ENCODE results near the gene HPCAL1. TPM values are rescaled to one million over a fixed set of nuclear protein-coding genes. Genes with fewer than 3 reads are reported as not detected.

HPCAL1 gene
- total and polyA plus RNA-seq, 2 donors (not counting 3 experiments of a cell fraction or from before 2014, with no cell fraction given), result 56.5 to 77.4 TPM

DNA sequence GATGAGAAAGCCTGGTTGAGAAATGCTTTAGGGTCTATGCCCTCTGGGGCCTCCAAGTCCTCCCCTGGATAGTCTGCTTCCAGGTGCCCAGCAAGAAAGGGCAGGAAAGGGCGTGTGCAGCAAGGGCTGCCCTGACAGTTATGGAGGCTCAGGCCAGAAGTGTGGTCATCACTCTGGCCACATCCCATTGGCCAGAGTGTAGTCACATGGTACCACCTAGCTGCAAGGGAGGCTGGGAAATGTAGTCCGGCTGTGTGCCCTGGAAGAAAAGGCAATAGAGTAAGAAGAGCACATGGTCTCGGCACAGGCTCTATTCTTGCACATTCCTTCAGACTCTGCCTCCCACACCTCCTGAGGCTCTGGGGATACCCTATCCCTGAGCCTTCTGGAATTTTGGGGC is 109.7 kb downstream of the HPCAL1 start:
- TF ChIP-seq, protein P1, sequence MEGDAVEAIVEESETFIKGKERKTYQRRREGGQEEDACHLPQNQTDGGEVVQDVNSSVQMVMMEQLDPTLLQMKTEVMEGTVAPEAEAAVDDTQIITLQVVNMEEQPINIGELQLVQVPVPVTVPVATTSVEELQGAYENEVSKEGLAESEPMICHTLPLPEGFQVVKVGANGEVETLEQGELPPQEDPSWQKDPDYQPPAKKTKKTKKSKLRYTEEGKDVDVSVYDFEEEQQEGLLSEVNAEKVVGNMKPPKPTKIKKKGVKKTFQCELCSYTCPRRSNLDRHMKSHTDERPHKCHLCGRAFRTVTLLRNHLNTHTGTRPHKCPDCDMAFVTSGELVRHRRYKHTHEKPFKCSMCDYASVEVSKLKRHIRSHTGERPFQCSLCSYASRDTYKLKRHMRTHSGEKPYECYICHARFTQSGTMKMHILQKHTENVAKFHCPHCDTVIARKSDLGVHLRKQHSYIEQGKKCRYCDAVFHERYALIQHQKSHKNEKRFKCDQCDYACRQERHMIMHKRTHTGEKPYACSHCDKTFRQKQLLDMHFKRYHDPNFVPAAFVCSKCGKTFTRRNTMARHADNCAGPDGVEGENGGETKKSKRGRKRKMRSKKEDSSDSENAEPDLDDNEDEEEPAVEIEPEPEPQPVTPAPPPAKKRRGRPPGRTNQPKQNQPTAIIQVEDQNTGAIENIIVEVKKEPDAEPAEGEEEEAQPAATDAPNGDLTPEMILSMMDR (IDR thresholded peaks at IDR 0.05; ENCODE audit: extremely low read depth in 1 of 2, insufficient read depth in 1 of 2, low read depth in 1 of 2, low read length in 2 of 2), result no peak
- TF ChIP-seq GATA2 (IDR thresholded peaks at IDR 0.05; ENCODE audit: insufficient read depth, insufficient read length, low read depth, low read length) (no peak), MYC (IDR thresholded peaks at IDR 0.05; ENCODE audit: low read depth, low read length) (no peak), JUN (IDR thresholded peaks at IDR 0.05; ENCODE audit: borderline replicate concordance, insufficient read depth, insufficient read length, low read depth) (no peak)
- H3K4me3 ChIP-seq (replicated peaks in 1 of 3; ENCODE audit: insufficient read depth in 1 of 3, low read depth in 1 of 3, low read length in 3 of 3), result no peak overlapping the region
- CTCF ChIA-PET, result interaction anchor here (1.0 to 1.2 kb wide), 2 partner anchors 23 to 248 kb away, joined by 3 read pairs; no protein-coding TSS in a partner anchor
- H3K27ac ChIP-seq (ENCODE audit: insufficient read depth, low read depth, low read length), result no peak overlapping the region
- POLR2A ChIA-PET, result no interaction called here
- H3K36me3 ChIP-seq (ENCODE audit: control insufficient read depth in 2 of 2, extremely low read depth in 1 of 2, insufficient read depth in 2 of 2, low read length in 2 of 2), result no peaks in the 10 kb centered on the region
- no peak overlapping the region for H3K4me2 ChIP-seq (ENCODE audit: insufficient read depth, low read length)
- H3K79me2 ChIP-seq (ENCODE audit: control insufficient read depth, insufficient read depth, low read length), result no peaks in the 10 kb centered on the region
- H3K4me1 ChIP-seq (ENCODE audit: control insufficient read depth, extremely low read depth, insufficient read depth, low read length), result peaks cover 17% of the 10 kb centered on the region
- H4K20me1 ChIP-seq (replicated peaks; ENCODE audit: control insufficient read depth, extremely low read depth, insufficient read depth, low read length), result no peaks in the 10 kb centered on the region
- FAIRE-seq (peak; percentile 82), DNase-seq (ENCODE audit: low read depth, low spot score) (peak; percentile 42)
- intact Hi-C loops (cut with micrococcal nuclease) (no loop called here), dilution Hi-C loops (cut with MboI; ENCODE audit: extremely low pct_ligation_motif_present, low sequenced_read_pairs) (no loop called here)
- H2AFZ ChIP-seq (ENCODE audit: low read depth, low read length), result no peak overlapping the region
- H3K27me3 ChIP-seq (ENCODE audit: control insufficient read depth in 2 of 2, insufficient read depth in 2 of 2, low read length in 2 of 2), result no peaks in the 10 kb centered on the region
- H3K9me1 ChIP-seq (replicated peaks; ENCODE audit: control insufficient read depth, extremely low read depth, insufficient read depth, low read length), result no peaks in the 10 kb centered on the region
- no peaks in the 10 kb centered on the region for H3K9me3 ChIP-seq (replicated peaks; ENCODE audit: control insufficient read depth, insufficient read depth, low read length)
- no peak overlapping the region for H3K9ac ChIP-seq (replicated peaks; ENCODE audit: extremely low read depth, insufficient read depth, low read length)
- no TSS peak for BruUV-seq (replicated peaks)

DNA sequence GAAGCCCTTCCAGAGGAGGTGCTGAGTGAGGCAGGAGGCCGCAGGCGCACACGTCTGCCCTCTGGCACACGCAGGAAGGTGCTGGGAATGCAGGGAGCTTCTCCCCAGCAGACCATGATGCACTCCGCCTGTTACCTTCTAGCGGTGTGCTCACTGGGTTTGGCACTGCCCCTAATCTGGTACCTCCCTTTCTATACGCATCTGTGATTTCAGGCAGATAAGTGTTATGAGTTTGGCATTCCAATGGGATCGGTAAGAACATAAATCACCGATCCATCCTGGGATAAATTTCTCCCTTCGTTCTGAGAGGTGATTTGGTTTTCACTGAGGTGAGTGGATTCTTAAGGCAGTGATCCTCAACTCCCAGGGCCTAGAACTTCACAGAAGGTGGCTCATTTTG is 110.8 kb downstream of the HPCAL1 start:
- intact Hi-C loops (cut with micrococcal nuclease) (no loop called here), dilution Hi-C loops (cut with MboI; ENCODE audit: extremely low pct_ligation_motif_present, low sequenced_read_pairs) (no loop called here)
- TF ChIP-seq, protein P1 (IDR thresholded peaks at IDR 0.05; ENCODE audit: extremely low read depth in 1 of 2, insufficient read depth in 1 of 2, low read depth in 1 of 2, low read length in 2 of 2), result no peak
- TF ChIP-seq GATA2 (IDR thresholded peaks at IDR 0.05; ENCODE audit: insufficient read depth, insufficient read length, low read depth, low read length), result no peak
- TF ChIP-seq MYC (IDR thresholded peaks at IDR 0.05; ENCODE audit: low read depth, low read length), result no peak
- TF ChIP-seq, protein P2, sequence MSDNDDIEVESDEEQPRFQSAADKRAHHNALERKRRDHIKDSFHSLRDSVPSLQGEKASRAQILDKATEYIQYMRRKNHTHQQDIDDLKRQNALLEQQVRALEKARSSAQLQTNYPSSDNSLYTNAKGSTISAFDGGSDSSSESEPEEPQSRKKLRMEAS (IDR thresholded peaks at IDR 0.05; ENCODE audit: insufficient read depth, insufficient read length), result no peak
- TF ChIP-seq JUN (IDR thresholded peaks at IDR 0.05; ENCODE audit: borderline replicate concordance, insufficient read depth, insufficient read length, low read depth), result no peak
- no peak for TF ChIP-seq POLR2A (IDR thresholded peaks at IDR 0.05; ENCODE audit: low read depth, low read length)
- no peak for TF ChIP-seq POLR2AphosphoS5 (IDR thresholded peaks at IDR 0.05; ENCODE audit: insufficient read depth, low read depth, low read length)
- no peak for TF ChIP-seq FOS (IDR thresholded peaks at IDR 0.05; ENCODE audit: borderline replicate concordance, insufficient read depth, low read length)
- TF ChIP-seq EZH2 (IDR thresholded peaks at IDR 0.05; ENCODE audit: borderline replicate concordance, low read depth, low read length, severe bottlenecking), result no peak
- Histone ChIP-seq H3K79me2 (ENCODE audit: control insufficient read depth, insufficient read depth, low read length) (no peaks in the 10 kb centered on the region), H3K9ac (replicated peaks; ENCODE audit: extremely low read depth, insufficient read depth, low read length) (no peak overlapping the region), H3K9me3 (replicated peaks; ENCODE audit: control insufficient read depth, insufficient read depth, low read length) (no peaks in the 10 kb centered on the region), H2AFZ (ENCODE audit: low read depth, low read length) (no peak overlapping the region), H3K27ac (ENCODE audit: insufficient read depth, low read depth, low read length) (no peak overlapping the region), H3K4me1 (ENCODE audit: control insufficient read depth, extremely low read depth, insufficient read depth, low read length) (peaks cover 6% of the 10 kb centered on the region), H3K27me3 (ENCODE audit: control insufficient read depth in 2 of 2, insufficient read depth in 2 of 2, low read length in 2 of 2) (no peaks in the 10 kb centered on the region), H3K9me1 (replicated peaks; ENCODE audit: control insufficient read depth, extremely low read depth, insufficient read depth, low read length) (no peaks in the 10 kb centered on the region), H3K36me3 (ENCODE audit: control insufficient read depth in 2 of 2, extremely low read depth in 1 of 2, insufficient read depth in 2 of 2, low read length in 2 of 2) (no peaks in the 10 kb centered on the region), H3K4me3 (replicated peaks in 1 of 3; ENCODE audit: insufficient read depth in 1 of 3, low read depth in 1 of 3, low read length in 3 of 3) (no peak overlapping the region), H3K4me2 (ENCODE audit: insufficient read depth, low read length) (no peak overlapping the region), H4K20me1 (replicated peaks; ENCODE audit: control insufficient read depth, extremely low read depth, insufficient read depth, low read length) (no peaks in the 10 kb centered on the region)
- ChIA-PET POLR2A (no interaction called here), CTCF (interaction anchor here (0.5 to 1.0 kb wide), 2 partner anchors 215 to 289 kb away, joined by 3 to 4 read pairs; no protein-coding TSS in a partner anchor)
- no TSS peak for BruUV-seq (replicated peaks)
- FAIRE-seq (no peak), DNase-seq (ENCODE audit: low read depth, low spot score) (no peak)

Measured in endothelial cell of umbilical vein (primary cell).